ENCODE results near the gene RPLP2.

The RPLP2 gene

DNA sequence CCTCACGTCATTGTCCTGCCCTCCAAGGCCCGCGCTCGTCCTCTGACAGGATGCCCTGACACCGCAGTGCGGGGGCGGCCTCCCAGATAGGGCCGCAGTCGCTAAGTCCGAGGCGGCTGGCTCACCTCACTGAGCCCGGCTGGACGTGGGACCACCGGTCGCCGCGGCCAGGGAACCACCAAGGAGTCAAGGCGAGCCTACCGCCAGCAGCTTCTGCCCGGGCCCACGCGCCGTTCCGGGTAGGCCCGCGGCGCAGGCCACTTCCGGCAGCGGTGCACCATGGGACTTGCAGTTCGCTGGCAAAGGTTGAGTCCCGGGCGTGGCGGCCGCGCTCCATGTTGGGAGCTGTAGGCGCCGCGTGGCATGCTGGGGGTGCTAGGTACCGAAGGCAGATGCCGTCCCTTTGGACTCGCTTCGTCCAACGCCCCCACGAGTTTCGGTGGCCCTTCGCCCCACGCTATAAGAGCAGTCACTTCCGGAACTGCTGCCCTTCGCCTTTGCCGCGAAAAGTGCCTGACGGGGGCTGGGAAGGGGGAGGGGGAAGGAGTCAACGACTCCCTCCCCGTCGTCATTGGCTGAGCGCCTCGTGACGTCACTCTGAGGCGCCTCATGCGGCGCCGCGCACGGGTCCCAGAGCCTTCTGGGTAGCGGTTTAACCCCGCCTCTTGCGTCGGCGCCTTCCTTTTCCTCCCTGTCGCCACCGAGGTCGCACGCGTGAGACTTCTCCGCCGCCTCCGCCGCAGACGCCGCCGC lies at the start of gene RPLP2:
TSS of gene RPLP2 (plus strand) at position 681 of the 753 bp plus-strand sequence. CDS start 268 bp downstream, outside the sequence.
- no peaks in the 10 kb centered on the region for H3K9me3 Mint-ChIP-seq
- DNase-seq (ENCODE audit: low spot score in 2 of 2) (peak; percentile 99), ATAC-seq (peak; percentile 87)
- H3K4me1 Mint-ChIP-seq: peaks cover 32% of the 10 kb centered on the region
- peaks cover 56% of the 10 kb centered on the region for H3K36me3 Mint-ChIP-seq
- H3K27ac Mint-ChIP-seq: peak within 1 kb of the TSS; percentile 97
- peak within 1 kb of the TSS; percentile 91 for H3K4me3 Mint-ChIP-seq

DNA sequence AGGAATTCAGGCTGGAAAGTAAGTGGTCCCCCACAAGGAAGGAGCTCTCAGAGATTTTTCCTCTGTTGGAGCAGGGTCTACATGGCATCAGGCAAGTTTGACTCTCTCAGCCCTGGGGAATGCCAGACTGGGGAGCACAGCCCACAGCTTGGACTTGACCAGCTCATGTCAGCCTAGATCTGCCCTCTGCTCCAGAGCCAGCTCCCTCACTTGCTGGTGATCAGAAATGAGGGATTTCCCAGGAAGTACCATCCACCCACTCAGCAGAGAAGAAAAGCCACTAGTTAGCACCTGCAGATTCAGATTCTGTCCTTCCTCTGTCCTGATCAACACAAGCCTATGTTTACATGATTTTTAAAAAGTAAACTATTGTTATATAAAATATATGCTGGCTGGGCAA lies 49.5 kb upstream of the RPLP2 start:
- Mint-ChIP-seq H3K36me3 (peaks cover 100% of the 10 kb centered on the region), H3K27ac (no peak overlapping the region), H3K4me3 (no peak overlapping the region), H3K4me1 (no peaks in the 10 kb centered on the region), H3K9me3 (no peaks in the 10 kb centered on the region)
- DNase-seq (ENCODE audit: low spot score in 2 of 2): no peak
- no peak for ATAC-seq

DNA sequence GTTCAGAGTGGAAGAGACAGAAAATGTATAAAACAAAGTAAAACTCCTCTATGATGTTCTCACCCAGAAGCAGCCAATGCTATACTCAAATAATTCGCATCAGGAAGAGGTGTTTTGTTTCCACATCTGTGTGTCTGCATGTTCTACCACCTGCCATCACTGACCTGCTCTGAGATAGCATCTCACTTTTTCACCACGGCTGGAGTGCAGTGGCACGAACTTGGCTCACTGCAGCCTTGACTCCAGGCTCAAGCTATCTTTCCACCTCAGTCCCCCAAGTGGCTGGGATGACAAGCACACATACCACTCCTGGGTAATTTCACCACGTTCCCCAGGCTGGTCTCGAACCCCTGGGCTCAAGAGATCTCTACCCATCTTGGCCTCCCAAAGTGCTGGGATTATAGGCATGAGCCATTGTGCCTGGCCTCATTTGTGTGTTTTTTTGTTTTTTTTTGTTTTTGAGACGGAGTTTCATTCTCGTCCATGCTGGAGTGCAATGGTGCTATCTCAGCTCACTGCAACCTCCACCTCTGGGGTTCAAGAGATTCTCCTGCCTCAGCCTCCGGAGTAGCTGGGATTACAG lies 48.1 kb upstream of the RPLP2 start:
- Mint-ChIP-seq H3K4me3 (no peak overlapping the region), H3K9me3 (no peaks in the 10 kb centered on the region), H3K27ac (no peak overlapping the region), H3K4me1 (peaks cover 8% of the 10 kb centered on the region), H3K36me3 (peaks cover 99% of the 10 kb centered on the region)
- DNase-seq (ENCODE audit: low spot score in 2 of 2) (no peak), ATAC-seq (no peak)

GRCh38 chr11:762421-763072 lies 47.2 kb upstream of the RPLP2 start:
- H3K27ac Mint-ChIP-seq: peak overlapping the region; percentile 23

DNA sequence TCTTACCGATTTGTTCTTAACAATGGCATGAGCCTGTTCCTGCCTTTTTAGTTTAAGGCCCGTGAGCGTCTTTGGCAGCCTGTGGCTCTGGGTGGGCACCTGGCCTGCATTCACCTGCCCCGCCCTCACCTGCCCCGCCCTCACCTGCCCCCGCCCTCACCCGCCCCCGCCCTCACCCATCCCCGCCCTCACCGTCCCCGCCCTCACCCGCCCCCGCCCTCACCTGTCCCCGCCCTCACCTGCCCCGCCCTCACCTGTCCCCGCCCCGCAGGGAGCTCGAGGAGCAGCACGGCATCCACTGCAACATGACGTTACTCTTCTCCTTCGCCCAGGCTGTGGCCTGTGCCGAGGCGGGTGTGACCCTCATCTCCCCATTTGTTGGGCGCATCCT lies 46.7 kb upstream of the RPLP2 start:
- Mint-ChIP-seq H3K9me3 (no peaks in the 10 kb centered on the region), H3K27ac (peak overlapping the region; percentile 23), H3K4me1 (peaks cover 12% of the 10 kb centered on the region), H3K4me3 (no peak overlapping the region), H3K36me3 (peaks cover 99% of the 10 kb centered on the region)
- ATAC-seq (no peak), DNase-seq (ENCODE audit: low spot score in 2 of 2) (no peak)

More at GRCh38 chr11:762421-763072, 47.2 kb upstream of the RPLP2 start:
- peaks cover 99% of the 10 kb centered on the region for H3K36me3 Mint-ChIP-seq
- no peaks in the 10 kb centered on the region for H3K9me3 Mint-ChIP-seq
- peak; percentile 14 for ATAC-seq
- DNase-seq (ENCODE audit: low spot score in 2 of 2): no peak
- peaks cover 12% of the 10 kb centered on the region for H3K4me1 Mint-ChIP-seq
- H3K4me3 Mint-ChIP-seq: no peak overlapping the region

GRCh38 chr11:763549-764321 lies 46.0 kb upstream of the RPLP2 start:
- peaks cover 12% of the 10 kb centered on the region for H3K4me1 Mint-ChIP-seq
- H3K9me3 Mint-ChIP-seq: no peaks in the 10 kb centered on the region
- H3K4me3 Mint-ChIP-seq: no peak overlapping the region
- DNase-seq (ENCODE audit: low spot score in 2 of 2) (no peak), ATAC-seq (no peak)
- H3K36me3 Mint-ChIP-seq: peaks cover 99% of the 10 kb centered on the region
- H3K27ac Mint-ChIP-seq: peak overlapping the region; percentile 23

DNA sequence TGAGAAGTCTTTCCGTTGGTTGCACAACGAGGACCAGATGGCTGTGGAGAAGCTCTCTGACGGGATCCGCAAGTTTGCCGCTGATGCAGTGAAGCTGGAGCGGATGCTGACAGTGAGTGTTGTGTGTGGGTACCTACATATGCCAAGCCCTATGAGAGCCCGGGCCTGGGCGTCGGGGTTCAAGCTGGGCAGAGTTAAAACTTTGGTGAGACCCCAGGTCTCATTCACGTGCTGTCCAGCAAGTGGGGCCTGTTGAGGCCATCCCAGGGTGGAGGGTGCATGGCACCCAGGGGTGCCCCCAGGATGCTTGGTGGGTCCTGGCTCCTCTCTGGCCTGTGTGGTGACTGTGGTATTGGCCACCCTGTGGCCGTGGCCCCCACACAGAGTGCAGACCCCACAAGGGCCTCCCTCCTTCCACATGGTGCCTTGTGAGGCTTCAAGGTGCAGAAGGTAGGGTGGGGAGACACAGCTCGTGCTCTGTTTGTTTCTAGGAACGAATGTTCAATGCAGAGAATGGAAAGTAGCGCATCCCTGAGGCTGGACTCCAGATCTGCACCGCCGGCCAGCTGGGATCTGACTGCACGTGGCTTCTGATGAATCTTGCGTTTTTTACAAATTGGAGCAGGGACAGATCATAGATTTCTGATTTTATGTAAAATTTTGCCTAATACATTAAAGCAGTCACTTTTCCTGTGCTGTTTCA lies 45.3 kb upstream of the RPLP2 start:
- peaks cover 12% of the 10 kb centered on the region for H3K4me1 Mint-ChIP-seq
- no peak overlapping the region for H3K27ac Mint-ChIP-seq
- no peak for DNase-seq (ENCODE audit: low spot score in 2 of 2)
- H3K9me3 Mint-ChIP-seq: no peaks in the 10 kb centered on the region
- peaks cover 99% of the 10 kb centered on the region for H3K36me3 Mint-ChIP-seq
- no peak for ATAC-seq
- no peak overlapping the region for H3K4me3 Mint-ChIP-seq

DNA sequence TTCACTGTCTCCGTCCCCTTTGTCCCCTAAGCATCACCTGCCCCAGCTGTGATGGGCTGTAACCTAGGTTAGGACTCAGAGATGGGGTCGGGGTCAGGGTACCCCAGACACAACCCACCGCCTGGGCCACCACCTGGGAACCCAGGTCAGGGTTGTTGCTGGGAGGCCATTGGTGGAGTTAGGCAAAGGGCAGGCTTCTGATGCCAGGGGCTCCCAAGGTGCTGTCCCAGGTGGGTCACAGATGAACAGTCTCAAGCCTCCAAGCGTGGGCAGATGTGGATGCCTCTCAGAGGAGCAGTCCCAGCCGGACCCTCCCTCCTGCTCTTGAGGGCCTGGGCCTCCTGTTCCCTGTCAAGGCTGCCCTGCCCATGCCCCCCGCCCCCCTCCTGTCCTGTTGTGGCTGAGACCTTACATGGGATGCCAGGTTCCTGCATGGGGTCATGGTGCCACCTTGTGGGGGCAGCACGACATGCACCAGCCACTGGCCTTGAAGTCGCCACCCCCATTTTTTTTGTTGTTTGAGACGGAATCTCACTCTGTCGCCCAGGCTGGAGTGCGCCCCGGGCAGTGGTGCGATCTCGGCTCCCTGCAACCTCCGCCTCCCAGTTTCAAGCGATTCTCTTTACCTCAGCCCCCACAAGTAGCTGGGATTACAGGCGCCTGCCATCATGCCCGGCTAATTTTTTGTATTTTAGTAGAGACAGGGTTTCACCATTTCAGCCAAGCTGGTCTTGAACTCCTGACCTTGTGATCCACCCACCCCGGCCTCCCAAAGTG lies 44.6 kb upstream of the RPLP2 start:
- H3K4me3 Mint-ChIP-seq: no peak overlapping the region
- DNase-seq (ENCODE audit: low spot score in 2 of 2) (peak in 1 of 2 donors; percentile 72), ATAC-seq (peak; percentile 68)
- peaks cover 99% of the 10 kb centered on the region for H3K36me3 Mint-ChIP-seq
- no peaks in the 10 kb centered on the region for H3K9me3 Mint-ChIP-seq
- peaks cover 12% of the 10 kb centered on the region for H3K4me1 Mint-ChIP-seq
- H3K27ac Mint-ChIP-seq: no peak overlapping the region

DNA sequence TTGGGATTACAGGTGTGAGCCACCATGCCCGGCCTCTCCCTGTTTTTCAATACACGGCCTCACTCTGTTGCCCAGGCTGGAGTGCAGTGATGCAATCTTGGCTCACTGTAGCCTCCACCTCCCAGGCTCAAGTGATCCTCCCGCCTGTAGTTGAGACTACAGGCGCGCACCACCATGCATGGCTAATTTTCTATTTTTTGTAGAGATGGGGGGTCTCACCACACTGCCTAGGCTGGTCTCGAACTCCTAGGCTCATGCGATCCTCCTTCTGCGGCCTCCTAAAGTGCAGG lies 44.0 kb upstream of the RPLP2 start:
- H3K4me3 Mint-ChIP-seq: no peak overlapping the region
- peaks cover 12% of the 10 kb centered on the region for H3K4me1 Mint-ChIP-seq
- DNase-seq (ENCODE audit: low spot score in 2 of 2): no peak
- H3K36me3 Mint-ChIP-seq: peaks cover 98% of the 10 kb centered on the region
- peak overlapping the region; percentile 29 for H3K27ac Mint-ChIP-seq
- no peaks in the 10 kb centered on the region for H3K9me3 Mint-ChIP-seq
- ATAC-seq: no peak

GRCh38 chr11:766106-766935 lies 43.4 kb upstream of the RPLP2 start:
- H3K27ac Mint-ChIP-seq: peak overlapping the region; percentile 29
- ATAC-seq: peak; percentile 57
- no peaks in the 10 kb centered on the region for H3K9me3 Mint-ChIP-seq
- no peak overlapping the region for H3K4me3 Mint-ChIP-seq
- no peak for DNase-seq (ENCODE audit: low spot score in 2 of 2)
- H3K36me3 Mint-ChIP-seq: peaks cover 92% of the 10 kb centered on the region
- peaks cover 12% of the 10 kb centered on the region for H3K4me1 Mint-ChIP-seq

DNA sequence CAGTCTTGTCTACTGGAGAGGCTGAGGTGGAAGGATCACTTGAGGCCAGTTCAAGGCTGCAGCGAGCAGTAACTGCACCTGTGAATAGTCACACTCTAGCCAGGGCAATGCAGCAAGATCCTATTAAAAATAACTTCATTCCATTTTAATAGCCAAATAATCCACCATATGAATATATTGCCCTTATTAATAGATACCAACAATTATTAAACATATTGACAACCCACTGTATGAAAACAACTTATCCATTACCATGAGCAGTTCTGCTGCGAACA lies 42.9 kb upstream of the RPLP2 start:
- H3K36me3 Mint-ChIP-seq: peaks cover 87% of the 10 kb centered on the region
- no peaks in the 10 kb centered on the region for H3K9me3 Mint-ChIP-seq
- ATAC-seq (no peak), DNase-seq (ENCODE audit: low spot score in 2 of 2) (no peak)
- H3K4me1 Mint-ChIP-seq: peaks cover 12% of the 10 kb centered on the region
- H3K27ac Mint-ChIP-seq: peak overlapping the region; percentile 29
- no peak overlapping the region for H3K4me3 Mint-ChIP-seq

GRCh38 chr11:767238-767637 lies 42.5 kb upstream of the RPLP2 start:
- Mint-ChIP-seq H3K4me1 (peaks cover 12% of the 10 kb centered on the region), H3K36me3 (peaks cover 83% of the 10 kb centered on the region), H3K4me3 (no peak overlapping the region), H3K9me3 (no peaks in the 10 kb centered on the region), H3K27ac (no peak overlapping the region)
- ATAC-seq: no peak
- DNase-seq (ENCODE audit: low spot score in 2 of 2): no peak

GRCh38 chr11:769887-770641 lies 39.7 kb upstream of the RPLP2 start:
- Mint-ChIP-seq H3K36me3 (peaks cover 70% of the 10 kb centered on the region), H3K9me3 (no peaks in the 10 kb centered on the region), H3K4me3 (no peak overlapping the region), H3K4me1 (peaks cover 18% of the 10 kb centered on the region), H3K27ac (no peak overlapping the region)
- ATAC-seq (no peak), DNase-seq (ENCODE audit: low spot score in 2 of 2) (no peak)
